ENCODE results near the gene MORC1. TPM values are rescaled to one million over a fixed set of nuclear protein-coding genes. Genes with fewer than 3 reads are reported as not detected.

Gene MORC1
- total RNA-seq, 1 experiment from 2014 or later, result not detected

DNA sequence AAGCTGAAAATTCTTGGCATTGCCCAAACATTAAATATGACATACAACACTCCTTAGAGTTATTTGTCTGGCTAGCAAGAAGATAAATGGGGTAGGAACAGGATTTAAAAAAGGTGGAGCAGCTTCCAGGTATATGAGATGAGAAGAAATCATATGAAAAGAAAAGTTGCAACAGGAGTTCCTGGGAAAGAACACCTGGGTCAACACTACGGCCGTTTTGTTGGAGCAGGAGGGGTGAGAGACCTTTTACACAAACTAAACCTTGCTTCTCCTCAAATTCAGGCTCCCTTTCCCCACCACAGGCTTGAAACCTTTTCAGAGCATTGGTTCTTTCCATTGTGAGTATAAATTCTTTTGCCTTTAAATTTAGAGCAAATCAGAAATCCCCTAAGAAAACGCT, 145.5 kb downstream of the MORC1 start:
- H3K36me3 ChIP-seq (ENCODE audit: control insufficient read depth, insufficient read depth, low read length), result no peaks in the 10 kb centered on the region
- no peak overlapping the region for H3K27ac ChIP-seq (ENCODE audit: low read length)
- no peak overlapping the region for H3K4me3 ChIP-seq (ENCODE audit: low read depth in 2 of 2, low read length in 2 of 2)
- BruUV-seq (replicated peaks), result no TSS peak
- CTCF ChIA-PET, result no interaction called here
- intact Hi-C loops (cut with micrococcal nuclease; ENCODE audit: unreplicated experiment) (no loop called here), in situ Hi-C loops (cut with HindIII; ENCODE audit: low pct_unique_long_range_greater_than_20kb, low sequenced_read_pairs) (no loop called here)
- H3K4me1 ChIP-seq (ENCODE audit: control insufficient read depth, insufficient read depth, low read length), result no peaks in the 10 kb centered on the region
- peaks cover 4% of the 10 kb centered on the region; the same call in 1 of the 2 replicates for H3K27me3 ChIP-seq (ENCODE audit: control insufficient read depth, insufficient read depth, low read length)
- no peak for ATAC-seq
- no peak for DNase-seq (ENCODE audit: low read depth, low spot score)
- no peaks in the 10 kb centered on the region for H3K9me3 ChIP-seq (ENCODE audit: control insufficient read depth, insufficient read depth, low read depth, low read length)
- POLR2A ChIA-PET, result interaction anchor here (0.6 kb wide), 1 partner anchor 17 kb away, joined by 19 read pairs; no protein-coding TSS in a partner anchor
- TF ChIP-seq, protein P1, sequence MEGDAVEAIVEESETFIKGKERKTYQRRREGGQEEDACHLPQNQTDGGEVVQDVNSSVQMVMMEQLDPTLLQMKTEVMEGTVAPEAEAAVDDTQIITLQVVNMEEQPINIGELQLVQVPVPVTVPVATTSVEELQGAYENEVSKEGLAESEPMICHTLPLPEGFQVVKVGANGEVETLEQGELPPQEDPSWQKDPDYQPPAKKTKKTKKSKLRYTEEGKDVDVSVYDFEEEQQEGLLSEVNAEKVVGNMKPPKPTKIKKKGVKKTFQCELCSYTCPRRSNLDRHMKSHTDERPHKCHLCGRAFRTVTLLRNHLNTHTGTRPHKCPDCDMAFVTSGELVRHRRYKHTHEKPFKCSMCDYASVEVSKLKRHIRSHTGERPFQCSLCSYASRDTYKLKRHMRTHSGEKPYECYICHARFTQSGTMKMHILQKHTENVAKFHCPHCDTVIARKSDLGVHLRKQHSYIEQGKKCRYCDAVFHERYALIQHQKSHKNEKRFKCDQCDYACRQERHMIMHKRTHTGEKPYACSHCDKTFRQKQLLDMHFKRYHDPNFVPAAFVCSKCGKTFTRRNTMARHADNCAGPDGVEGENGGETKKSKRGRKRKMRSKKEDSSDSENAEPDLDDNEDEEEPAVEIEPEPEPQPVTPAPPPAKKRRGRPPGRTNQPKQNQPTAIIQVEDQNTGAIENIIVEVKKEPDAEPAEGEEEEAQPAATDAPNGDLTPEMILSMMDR (IDR thresholded peaks at IDR 0.05), result no peak
- no peak for TF ChIP-seq TCF7L2 (IDR thresholded peaks at IDR 0.05; ENCODE audit: low read depth, low read length)
- TF ChIP-seq SIN3A (IDR thresholded peaks at IDR 0.05; ENCODE audit: borderline replicate concordance, insufficient read depth, low read depth, low read length), result no peak
- TF ChIP-seq, protein P2, sequence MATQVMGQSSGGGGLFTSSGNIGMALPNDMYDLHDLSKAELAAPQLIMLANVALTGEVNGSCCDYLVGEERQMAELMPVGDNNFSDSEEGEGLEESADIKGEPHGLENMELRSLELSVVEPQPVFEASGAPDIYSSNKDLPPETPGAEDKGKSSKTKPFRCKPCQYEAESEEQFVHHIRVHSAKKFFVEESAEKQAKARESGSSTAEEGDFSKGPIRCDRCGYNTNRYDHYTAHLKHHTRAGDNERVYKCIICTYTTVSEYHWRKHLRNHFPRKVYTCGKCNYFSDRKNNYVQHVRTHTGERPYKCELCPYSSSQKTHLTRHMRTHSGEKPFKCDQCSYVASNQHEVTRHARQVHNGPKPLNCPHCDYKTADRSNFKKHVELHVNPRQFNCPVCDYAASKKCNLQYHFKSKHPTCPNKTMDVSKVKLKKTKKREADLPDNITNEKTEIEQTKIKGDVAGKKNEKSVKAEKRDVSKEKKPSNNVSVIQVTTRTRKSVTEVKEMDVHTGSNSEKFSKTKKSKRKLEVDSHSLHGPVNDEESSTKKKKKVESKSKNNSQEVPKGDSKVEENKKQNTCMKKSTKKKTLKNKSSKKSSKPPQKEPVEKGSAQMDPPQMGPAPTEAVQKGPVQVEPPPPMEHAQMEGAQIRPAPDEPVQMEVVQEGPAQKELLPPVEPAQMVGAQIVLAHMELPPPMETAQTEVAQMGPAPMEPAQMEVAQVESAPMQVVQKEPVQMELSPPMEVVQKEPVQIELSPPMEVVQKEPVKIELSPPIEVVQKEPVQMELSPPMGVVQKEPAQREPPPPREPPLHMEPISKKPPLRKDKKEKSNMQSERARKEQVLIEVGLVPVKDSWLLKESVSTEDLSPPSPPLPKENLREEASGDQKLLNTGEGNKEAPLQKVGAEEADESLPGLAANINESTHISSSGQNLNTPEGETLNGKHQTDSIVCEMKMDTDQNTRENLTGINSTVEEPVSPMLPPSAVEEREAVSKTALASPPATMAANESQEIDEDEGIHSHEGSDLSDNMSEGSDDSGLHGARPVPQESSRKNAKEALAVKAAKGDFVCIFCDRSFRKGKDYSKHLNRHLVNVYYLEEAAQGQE (IDR thresholded peaks at IDR 0.05; ENCODE audit: insufficient read depth in 1 of 2, low read depth in 2 of 2, low read length in 1 of 2), result no peak
- TF ChIP-seq POLR2AphosphoS5 (IDR thresholded peaks at IDR 0.05; ENCODE audit: low read depth, low read length), result no peak

DNA sequence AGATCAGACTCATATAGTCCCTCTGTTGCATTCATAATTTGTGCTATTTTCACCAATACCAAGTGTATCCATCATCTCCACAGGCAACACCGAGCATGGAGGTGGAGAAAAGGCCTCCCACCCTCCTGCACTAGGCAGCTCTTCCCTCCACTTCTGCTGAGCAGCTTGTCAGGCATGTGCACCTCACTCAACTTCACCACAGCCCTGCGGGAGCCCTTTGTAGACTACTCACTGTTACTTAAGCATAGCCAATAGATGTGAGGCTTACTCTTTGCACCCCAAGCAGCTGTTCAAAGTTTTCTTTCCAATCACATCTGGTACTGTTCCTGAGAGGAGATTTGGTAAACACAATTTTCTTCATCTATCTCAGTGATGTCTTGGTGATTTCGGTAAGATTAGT, 147.4 kb downstream of the MORC1 start:
- Histone ChIP-seq H3K27me3 (ENCODE audit: control insufficient read depth, insufficient read depth, low read length) (peaks cover 4% of the 10 kb centered on the region; the same call in 1 of the 2 replicates), H3K4me1 (ENCODE audit: control insufficient read depth, insufficient read depth, low read length) (no peaks in the 10 kb centered on the region), H3K9me3 (ENCODE audit: control insufficient read depth, insufficient read depth, low read depth, low read length) (no peaks in the 10 kb centered on the region), H3K27ac (ENCODE audit: low read length) (no peak overlapping the region), H3K4me3 (ENCODE audit: low read depth in 2 of 2, low read length in 2 of 2) (no peak overlapping the region), H3K36me3 (ENCODE audit: control insufficient read depth, insufficient read depth, low read length) (no peaks in the 10 kb centered on the region)
- CTCF ChIA-PET, result no interaction called here
- TF ChIP-seq, protein P1 (IDR thresholded peaks at IDR 0.05), result no peak
- TF ChIP-seq, protein P2 (IDR thresholded peaks at IDR 0.05; ENCODE audit: insufficient read depth in 1 of 2, low read depth in 2 of 2, low read length in 1 of 2), result no peak
- TF ChIP-seq POLR2AphosphoS5 (IDR thresholded peaks at IDR 0.05; ENCODE audit: low read depth, low read length), result no peak
- in situ Hi-C loops (cut with HindIII; ENCODE audit: low pct_unique_long_range_greater_than_20kb, low sequenced_read_pairs) (no loop called here), intact Hi-C loops (cut with micrococcal nuclease; ENCODE audit: unreplicated experiment) (no loop called here)
- no TSS peak for BruUV-seq (replicated peaks)
- POLR2A ChIA-PET, result no interaction called here
- DNase-seq (ENCODE audit: low read depth, low spot score), result no peak
- ATAC-seq, result no peak

All from Panc1 (cell line).